ENCODE results near the gene SLC38A1. TPM values are rescaled to one million over a fixed set of nuclear protein-coding genes. Genes with fewer than 3 reads are reported as not detected.

Gene SLC38A1
- polyA plus RNA-seq, 1 of the 3 experiments (the other 2 are of a cell fraction) = 20.7 TPM

- peak; percentile 9 for DNase-seq
- Histone ChIP-seq H3K9ac (peak overlapping the region; percentile 61), H3K79me2 (ENCODE audit: insufficient read depth) (peaks cover 29% of the 10 kb centered on the region; the same call in 1 of the 2 replicates), H3K9me3 (no peaks in the 10 kb centered on the region), H3K4me2 (peak overlapping the region; percentile 63), H2AFZ (ENCODE audit: low read depth) (no peak overlapping the region), H3K27ac (ENCODE audit: low read depth in 2 of 2, low read length in 1 of 2) (peak overlapping the region; percentile 89 to 97), H3F3A (replicated peaks; ENCODE audit: insufficient read depth) (peaks cover 39% of the 10 kb centered on the region), H3K4me1 (ENCODE audit: control insufficient read depth in 1 of 2, insufficient read depth in 2 of 2, low read depth in 1 of 2, low read length in 1 of 2) (peaks cover 18 to 30% of the 10 kb centered on the region in 2 experiments), H3K36me3 (replicated peaks in 1 of 2; ENCODE audit: control insufficient read depth in 1 of 2, insufficient read depth in 2 of 2, low read length in 1 of 2) (peaks cover 51 to 55% of the 10 kb centered on the region in 2 experiments), H3K4me3 (ENCODE audit: low read depth in 2 of 2, low read length in 1 of 2) (no peak overlapping the region), H3K9me2 (no peaks in the 10 kb centered on the region; the same call in 1 of the 2 replicates), H3K27me3 (ENCODE audit: insufficient read depth) (no peaks in the 10 kb centered on the region), H4K20me1 (ENCODE audit: insufficient read depth) (no peaks in the 10 kb centered on the region)
- CTCF ChIA-PET = interaction anchor here (1.0 kb wide), 1 partner anchor 82 kb away, joined by 3 read pairs; no protein-coding TSS in a partner anchor
- WGBS (ENCODE audit: low lambda C conversion rate) = 44% methylated on average over 4 of the region's 4 CpGs
- POLR2A ChIA-PET = no interaction called here
- TF ChIP-seq CTCF (IDR thresholded peaks at IDR 0.05) (no peak), CHD2 (IDR thresholded peaks at IDR 0.05; ENCODE audit: low read length, partially characterized antibody) (no peak), TAF1 (IDR thresholded peaks at IDR 0.05; ENCODE audit: borderline replicate concordance, low read depth, low read length) (0 out of 2 replicates have a peak, but pooled peaks have one; percentile 9), MEF2A (IDR thresholded peaks at IDR 0.05; ENCODE audit: borderline replicate concordance, low read depth) (no peak), ZBTB33 (IDR thresholded peaks at IDR 0.05; ENCODE audit: borderline replicate concordance, low read depth) (no peak), USF2 (IDR thresholded peaks at IDR 0.05; ENCODE audit: borderline replicate concordance, low read depth, low read length) (no peak), EP300 (IDR thresholded peaks at IDR 0.05; ENCODE audit: borderline replicate concordance in 1 of 2, low read depth in 1 of 2, low read length in 1 of 2) (no peak), GATA2 (CRISPR knock-in tag; IDR thresholded peaks at IDR 0.05) (no peak), RXRA (IDR thresholded peaks at IDR 0.05; ENCODE audit: borderline replicate concordance, low read depth) (no peak), NFIC (IDR thresholded peaks at IDR 0.05; ENCODE audit: borderline replicate concordance) (peak; percentile 81), POLR2AphosphoS5 (IDR thresholded peaks at IDR 0.05; ENCODE audit: low read depth, low read length) (no peak), EZH2phosphoT487 (IDR thresholded peaks at IDR 0.05; ENCODE audit: borderline replicate concordance, low read depth) (no peak), YY1 (IDR thresholded peaks at IDR 0.05; ENCODE audit: low read depth) (no peak), GABPA (IDR thresholded peaks at IDR 0.05; ENCODE audit: low read depth) (no peak), NRF1 (IDR thresholded peaks at IDR 0.05; ENCODE audit: low read depth, low read length) (no peak), USF1 (IDR thresholded peaks at IDR 0.05; ENCODE audit: borderline replicate concordance, low read depth) (no peak), JUND (IDR thresholded peaks at IDR 0.05) (peak; percentile 54), TCF12 (IDR thresholded peaks at IDR 0.05) (peak; percentile 47; the same call in 1 of the 2 replicates), SMC3 (IDR thresholded peaks at IDR 0.05; ENCODE audit: low read depth, low read length) (no peak), REST (IDR thresholded peaks at IDR 0.05; ENCODE audit: low read depth, low read length) (no peak), FOXM1 (IDR thresholded peaks at IDR 0.05; ENCODE audit: low read depth) (no peak), TEAD4 (IDR thresholded peaks at IDR 0.05; ENCODE audit: borderline replicate concordance, insufficient read depth) (peak; percentile 31; the same call in 1 of the 2 replicates)
These were observed 47.4 kb downstream of the SLC38A1 start for GRCh38 chr12:46221255-46222128.

All from SK-N-SH (cell line).